NCI-H2107 treated with DMSO at 0.1 percent for 48 hours (cell line): ENCODE measurements around the gene HSPG2.

Experiments used
- DNase-seq: peaks from one replicate; lab custom pipeline; 2025; ENCODE audit not compliant: unreplicated experiment; lab: John Stamatoyannopoulos, UW

The HSPG2 gene

DNA sequence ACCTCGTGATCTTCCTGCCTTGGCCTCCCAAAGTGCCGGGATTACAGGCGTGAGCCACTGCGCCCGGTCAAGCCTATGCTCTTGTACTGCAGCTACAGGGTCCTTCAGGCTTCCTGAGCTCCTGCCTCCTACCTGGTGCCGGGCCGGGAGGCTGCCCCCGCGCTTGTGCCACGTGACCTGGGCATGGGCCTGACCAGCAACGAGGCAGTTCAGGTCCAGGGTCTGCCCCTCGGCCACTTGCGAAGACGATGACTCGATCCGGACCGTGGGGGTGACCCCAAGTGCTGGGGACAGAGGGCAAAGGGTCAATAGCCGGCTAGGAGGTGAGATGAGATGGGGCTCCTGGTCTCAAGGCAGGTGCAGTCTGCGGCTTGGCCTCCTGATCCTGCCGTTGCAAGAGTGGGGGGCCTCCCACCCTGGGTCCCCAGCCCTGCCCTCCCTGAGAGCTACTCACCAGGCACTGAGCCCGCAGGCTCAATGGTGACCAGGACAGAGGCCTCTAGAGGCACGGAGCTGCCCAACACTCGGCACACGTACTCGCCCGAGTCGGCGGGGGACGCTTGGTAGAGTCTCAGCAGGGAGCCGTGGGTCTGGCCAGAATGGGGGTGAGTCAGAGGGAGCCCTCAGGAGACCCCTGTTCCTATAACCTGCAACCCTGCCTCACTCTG, 87.1 kb downstream of the HSPG2 start:
- no peak for DNase-seq

DNA sequence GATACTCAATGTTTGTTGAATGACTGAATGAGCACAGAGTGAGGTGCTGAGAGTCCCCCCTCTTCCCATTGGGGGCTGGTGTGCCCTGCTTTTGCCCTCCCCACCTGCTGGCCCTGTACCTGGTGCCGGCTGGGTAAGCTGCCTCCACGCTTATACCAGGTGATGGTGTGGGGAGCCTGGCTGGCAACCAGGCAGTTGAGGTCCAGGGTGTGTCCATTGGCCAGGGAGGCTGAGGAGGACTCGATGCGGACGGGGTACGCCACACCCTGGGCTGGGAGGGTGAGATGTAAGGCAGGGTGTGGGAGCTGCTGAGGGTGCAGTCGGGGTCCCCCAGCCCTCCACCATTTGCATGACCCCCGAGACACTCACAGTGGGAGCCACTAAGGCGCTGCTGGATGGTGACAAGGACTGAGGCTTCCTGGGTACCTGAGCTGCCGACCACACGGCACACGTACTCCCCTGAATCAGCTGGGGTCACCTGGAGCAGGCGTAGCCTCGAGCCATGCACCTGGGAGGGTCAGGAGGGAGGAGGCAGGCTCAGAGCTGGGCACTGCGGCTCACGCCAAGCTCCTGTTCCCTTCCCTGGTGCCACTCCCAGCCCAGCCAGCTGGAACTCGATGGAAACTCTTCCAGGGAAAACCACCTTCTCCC, 88.5 kb downstream of the HSPG2 start:
- DNase-seq = no peak

DNA sequence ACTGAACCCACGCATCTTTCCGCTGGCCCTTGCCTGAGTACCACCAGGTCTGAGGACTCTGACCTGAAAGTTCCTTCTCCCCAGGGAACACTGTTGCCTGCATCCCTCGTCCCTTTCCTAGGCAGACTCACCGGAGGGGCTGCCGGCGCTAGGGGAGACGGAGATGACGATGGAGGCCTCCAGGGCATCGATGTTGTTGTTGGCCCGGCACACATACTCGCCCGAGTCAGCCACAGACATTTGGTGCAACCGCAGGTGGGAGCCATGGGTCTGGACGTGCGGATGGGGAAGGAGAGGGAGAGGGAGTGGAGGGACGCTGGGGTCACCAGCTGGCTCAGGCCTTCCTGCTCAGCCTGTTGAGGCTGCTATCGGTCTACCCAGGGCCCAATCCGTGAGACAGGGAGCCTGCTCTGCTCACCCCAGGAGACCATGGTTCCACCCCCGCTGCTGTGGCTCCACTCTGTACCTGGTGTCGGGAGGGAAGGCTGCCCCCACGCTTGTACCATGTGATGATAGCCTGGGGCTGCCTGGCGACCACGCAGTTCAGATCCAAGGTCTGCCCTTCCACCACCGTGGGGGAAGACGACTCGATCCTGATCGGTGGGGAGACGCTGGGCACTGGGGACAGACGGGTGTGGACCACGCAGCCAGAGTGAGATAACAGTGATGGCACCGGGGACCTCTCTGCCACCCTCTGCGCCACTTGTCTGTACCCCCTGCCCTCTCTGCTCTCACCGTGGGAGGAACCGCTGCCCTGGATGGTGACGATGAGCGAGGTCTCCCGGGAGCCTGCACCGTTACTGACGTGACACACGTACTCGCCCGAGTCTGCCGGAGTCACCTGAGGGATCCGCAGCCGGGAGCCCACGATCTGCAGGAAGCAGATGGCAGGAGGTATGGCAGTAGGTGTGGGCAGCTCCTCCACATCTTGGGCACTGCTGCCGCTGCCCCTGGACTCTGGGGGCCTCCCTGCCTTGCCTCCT, 89.6 kb downstream of the HSPG2 start:
- no peak for DNase-seq

DNA sequence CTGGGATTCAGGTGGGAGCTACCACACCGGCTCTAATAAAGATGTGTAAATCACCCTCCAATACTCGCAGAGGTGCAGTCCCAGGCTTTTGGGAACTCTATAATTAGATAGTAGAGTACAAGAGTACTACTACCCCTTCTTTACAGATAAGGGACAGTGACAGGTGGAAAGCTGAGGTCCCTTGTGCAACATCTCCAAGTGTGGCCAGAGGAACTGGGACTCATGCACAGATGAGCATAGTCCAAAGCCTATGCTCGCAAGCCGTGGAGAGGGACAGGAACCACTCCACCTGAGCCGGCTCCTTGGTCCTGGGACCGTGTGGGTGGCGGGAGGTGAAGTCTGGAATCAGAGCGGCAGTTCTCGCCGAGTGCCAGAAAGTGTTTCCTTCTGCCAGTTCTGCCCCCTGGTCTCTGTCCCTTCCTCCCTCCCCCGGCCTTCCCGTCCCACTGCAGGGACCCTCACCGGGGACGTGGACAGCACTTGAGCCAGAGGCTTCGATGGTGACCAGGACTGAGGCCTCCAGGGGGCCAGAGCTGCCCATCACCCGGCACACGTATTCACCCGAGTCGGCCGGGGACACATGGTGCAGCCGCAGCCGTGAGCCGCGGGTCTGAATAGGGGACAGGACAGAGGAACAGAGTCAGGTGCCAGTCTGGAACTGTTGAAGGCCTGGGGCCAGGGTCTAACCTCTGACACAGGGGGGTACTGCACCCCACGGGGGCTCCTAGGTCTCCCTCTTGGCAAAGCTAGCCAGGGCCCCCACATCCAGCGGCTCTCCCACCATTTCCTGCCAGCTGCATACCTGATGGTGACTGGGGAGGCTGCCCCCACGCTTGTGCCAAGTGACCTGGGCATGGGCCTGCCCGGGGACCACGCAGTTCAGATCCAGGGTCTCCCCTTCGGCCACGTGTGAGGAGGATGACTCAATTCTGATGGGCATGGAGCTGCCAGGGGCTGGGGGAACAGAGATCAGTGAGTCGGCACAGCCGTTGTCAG, 91.2 kb downstream of the HSPG2 start:
- DNase-seq = no peak

DNA sequence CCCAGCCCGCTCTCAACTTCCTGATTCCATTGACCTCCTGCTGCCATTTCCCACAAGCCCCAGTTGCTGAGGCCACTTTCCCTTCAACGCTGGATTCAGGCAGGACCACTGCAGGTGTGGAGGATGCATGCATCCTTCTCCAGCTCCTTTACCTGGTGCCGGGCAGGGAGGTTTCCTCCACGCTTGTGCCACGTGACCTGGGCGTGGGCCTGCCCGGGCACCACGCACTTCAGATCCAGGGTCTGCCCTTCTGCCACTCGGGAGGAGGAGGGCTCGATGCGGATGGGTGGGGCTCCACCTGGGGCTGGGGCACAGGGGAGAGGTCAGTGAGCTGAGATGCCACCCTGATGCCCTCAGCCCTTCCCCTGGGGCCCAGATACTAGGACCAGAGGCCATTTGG, 93.1 kb downstream of the HSPG2 start:
- DNase-seq = no peak

DNA sequence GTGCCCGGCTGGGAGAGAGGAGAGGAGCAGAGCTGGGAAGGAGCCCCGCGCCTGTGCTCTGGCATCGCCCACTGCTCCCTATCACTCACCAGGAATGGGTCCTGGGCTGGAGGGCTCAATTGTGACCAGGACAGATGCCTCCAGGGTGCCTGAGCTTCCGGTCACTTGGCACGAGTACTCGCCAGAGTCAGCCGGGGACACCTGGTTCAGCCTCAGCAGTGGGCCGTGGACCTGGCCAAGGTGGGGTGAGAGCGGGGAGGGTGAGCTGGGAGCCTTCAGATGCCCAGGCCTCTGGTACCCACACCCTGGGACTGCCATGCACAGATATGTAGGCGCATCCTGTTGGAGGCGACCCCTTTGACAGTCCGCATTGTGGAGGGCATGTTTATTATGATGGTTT, 93.9 kb downstream of the HSPG2 start:
- no peak for DNase-seq

DNA sequence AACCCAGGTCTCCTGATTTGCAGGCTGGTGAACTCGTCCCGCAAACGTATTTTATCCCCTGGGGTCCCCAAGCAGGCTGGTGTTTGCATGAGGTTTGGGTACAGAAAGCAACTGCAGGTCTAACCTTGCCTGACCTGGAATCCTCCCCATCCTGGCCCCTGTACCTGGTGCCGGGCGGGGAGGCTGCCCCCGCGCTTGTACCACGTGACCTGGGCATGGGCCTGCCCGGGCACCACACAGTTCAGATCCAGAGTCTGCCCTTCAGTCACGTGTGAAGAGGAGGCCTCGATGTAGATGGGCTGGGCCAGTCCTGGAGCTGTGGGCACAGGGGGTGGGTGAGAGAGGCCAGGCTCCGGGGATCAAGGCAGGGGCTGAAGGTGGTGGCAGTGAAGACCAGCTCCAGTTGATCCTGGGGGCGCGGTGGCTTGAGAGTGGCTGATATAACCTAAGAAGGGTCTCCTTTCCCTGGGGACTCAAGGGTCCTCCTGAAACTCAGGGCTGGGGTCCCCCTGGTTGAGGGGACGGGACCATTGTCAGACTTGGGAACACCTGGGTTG, 94.4 kb downstream of the HSPG2 start:
- no peak for DNase-seq

DNA sequence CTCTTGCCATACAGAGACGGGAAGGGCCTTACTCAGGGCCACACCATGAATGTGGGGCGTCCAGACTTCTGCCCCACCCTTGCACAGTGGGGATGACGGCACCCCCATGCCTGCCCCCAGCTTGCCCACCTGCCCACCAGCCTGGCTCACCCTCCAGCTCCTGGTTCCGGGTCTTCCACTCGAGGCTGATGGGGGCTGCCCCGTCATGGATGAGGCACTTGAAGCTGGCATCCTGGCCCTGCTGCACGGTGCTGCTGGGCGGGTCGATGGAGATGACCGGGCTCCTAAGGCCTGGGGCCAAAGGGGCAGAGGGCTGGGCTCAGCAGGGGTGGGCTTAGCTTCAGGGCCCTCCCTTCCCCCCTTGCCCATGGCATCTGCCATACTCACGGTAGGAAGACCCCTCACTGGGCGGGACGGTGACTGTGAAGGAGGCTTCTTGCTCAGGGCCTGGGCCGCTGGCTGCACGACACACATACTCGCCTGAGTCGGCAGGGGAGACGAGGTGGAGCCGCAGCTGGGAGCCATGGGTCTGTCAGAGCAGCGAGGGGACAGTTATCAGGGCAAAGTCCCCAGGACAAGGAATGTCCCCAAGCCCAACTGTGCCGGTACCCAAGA, 95.2 kb downstream of the HSPG2 start:
- no peak for DNase-seq

DNA sequence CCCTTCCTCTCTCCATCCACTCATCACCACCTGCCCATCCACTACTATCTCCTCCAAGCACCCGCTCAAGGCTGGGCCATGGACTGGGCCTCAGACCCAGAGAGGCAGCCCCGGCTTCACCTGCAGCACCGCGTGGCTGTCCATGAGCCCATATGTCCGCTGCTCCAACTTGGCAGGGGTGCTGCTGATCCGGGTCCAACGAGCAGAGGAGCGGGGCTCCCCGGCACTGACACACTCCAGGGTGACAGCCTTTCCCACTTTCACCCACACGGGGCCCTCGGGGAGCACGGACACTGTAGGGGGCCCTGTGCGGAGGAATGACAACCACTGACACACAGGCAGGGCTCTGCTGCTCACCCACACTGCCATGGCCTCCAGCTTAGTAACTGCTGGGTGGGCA, 96.1 kb downstream of the HSPG2 start:
- DNase-seq = no peak

DNA sequence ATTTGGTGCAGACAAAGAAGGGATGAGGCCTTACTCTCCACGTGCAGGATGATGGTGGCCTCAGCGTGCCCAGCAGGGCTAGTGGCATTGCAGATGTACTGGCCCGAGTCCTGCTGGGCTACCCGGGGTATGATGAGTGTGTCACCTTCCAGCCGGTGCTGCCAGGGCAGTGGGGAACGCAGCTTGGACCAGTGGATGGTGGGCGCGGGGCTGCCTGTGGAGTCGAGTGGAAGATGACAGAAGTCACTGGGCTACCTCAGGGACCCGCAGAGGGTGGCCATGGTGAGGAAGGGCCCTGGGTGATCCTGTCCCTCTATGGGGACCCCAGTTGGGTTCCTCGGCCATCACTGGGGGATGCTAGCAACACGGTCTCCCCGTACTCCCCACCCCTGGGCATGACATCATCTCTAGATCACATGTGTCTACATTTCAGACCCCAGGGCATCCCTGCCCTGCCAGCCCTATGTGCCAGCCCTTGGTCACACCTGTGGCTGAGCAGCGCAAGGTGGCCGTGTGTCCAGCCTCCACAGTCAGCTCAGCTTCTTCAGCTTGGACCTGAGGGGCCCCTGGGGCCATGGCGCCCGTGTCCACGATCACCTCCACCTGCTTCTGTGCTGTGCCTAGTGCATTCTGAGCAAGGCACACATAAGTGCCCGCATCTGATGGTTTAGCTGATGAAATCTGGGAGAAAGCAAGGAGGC, 97.6 kb downstream of the HSPG2 start:
- no peak for DNase-seq

DNA sequence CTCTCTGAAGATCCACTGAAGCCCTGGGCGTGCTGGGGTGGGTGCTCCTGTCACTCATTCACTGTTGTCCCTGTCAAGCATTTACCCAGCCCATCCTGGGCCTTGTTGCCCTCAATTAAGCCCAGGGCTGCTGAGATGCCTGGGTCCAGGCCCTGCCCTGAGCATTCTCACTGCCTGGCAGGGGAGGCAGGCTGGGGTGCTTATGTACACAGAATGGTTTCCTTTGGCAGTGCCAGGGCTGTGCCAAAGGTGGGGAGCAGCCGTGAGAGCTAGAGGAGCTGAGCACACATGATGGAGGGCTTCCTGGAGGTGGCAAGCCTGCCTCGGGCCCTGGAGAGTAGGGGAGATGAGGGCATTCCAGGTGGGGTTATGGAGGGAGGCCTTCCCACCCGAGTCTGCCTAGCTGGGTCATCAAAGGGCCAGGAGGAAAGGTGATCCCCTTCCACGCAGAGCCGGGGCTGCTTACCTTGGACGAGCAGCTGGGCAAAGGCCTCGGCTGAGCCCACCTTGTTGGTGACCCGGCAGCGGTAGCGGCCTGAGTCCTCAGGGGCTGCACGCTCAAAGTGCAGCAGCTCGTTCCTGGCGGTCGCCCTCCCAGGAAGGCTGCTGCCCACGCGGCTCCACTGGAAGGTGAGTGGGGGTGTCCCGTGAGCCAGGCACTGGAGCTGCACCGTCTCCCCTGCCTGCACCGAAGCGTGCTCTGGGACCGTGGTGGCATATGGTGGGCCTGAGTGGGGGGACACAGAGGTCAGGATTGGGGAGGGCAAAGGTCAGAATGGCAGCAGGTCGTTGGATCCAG, 98.6 kb downstream of the HSPG2 start:
- DNase-seq = no peak

DNA sequence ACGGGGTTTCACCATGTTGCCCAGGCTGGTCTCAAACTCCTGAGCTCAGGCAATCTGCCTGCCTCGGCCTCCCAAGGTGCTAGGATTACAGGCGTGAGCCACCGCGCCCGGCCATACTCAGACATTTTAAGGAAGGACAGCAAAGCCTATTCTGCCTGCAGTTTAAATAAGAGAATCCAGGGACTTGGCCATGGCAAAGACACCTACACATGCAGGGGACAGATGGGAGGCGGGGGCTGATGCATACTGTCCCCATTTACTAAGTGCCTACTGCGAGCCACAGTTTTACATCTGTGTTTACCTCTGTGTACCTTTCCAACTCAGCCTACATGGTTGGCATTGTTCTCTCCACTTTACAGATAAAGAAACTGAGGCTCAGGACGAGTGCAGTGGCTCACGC, 99.6 kb downstream of the HSPG2 start:
- no peak for DNase-seq

DNA sequence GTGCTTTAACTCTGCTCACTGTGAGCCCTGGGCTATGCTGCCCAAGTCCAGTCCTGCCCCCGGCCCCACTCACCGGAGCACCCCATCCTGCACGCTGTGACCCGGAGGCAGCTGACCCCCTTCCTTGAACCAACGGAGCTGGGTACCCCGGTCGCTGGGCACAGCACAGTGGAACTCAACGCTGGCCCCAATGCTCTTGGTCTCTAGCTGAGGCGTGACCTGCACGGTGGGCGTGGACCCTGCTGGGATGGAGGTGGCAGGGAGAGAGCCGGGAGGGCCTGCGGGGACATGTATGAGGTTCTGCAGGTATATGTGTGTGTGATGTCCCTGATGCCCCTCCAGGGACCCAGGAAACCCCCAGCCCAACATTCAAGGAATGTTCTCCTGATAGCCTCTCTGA, 100.4 kb downstream of the HSPG2 start:
- no peak for DNase-seq

DNA sequence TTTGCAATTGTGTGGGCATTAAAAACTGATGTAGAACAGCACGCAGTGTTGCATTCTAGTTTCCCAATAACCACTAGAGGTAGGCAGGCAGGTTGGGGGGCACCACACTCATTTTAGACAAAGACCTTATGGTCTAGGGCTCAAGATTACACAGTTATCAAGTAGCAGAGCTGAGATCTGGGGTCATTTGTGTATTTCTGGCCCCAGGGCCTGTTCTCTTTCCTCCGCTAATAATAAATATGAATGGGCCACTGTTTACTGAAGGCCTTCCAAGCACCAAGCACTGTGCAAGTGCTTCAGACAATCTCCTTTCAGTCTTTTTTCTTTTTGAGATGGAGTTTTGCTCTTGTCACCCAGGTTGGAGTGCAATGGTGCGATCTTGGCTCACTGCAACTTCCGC, 101.1 kb downstream of the HSPG2 start:
- no peak for DNase-seq

DNA sequence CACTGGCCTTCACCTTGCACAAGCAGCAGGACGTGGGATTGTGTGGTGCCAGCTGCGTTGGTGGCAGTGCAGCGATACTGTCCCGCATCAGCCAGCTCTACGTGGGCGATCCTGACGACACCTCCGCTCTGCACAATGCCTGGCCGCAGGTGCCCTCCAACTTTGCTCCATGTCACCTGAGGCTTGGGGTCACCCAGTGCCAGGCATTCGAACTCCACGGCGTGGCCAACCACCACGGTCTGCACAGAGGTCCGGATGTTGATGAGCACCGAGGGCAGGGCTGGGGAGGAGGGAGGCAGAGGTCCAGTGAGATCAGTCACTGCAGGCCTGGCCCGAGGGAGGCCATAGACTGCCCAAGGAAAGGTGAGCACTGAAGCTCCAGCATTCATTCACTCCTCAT, 102.4 kb downstream of the HSPG2 start:
- no peak for DNase-seq

DNA sequence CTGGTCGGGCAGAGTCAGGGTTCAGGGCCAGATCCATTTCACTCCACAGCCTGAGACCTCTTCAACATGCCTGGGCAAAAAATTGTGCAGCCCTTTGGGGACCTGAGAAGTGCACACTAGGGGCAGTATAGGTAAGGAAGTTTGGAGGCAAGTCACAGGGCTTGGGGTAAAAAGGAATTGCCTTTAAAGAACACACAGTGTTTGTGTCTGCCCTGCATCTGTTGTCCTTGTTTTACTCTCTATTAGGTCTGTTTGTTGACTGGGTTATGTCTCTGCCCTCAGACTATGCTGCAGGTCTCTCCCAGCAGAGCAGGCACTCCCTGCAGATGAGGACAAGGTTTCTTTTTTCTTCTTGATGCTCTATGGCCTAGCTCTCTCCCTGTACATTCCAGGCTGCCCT, 103.0 kb downstream of the HSPG2 start:
- DNase-seq = no peak

DNA sequence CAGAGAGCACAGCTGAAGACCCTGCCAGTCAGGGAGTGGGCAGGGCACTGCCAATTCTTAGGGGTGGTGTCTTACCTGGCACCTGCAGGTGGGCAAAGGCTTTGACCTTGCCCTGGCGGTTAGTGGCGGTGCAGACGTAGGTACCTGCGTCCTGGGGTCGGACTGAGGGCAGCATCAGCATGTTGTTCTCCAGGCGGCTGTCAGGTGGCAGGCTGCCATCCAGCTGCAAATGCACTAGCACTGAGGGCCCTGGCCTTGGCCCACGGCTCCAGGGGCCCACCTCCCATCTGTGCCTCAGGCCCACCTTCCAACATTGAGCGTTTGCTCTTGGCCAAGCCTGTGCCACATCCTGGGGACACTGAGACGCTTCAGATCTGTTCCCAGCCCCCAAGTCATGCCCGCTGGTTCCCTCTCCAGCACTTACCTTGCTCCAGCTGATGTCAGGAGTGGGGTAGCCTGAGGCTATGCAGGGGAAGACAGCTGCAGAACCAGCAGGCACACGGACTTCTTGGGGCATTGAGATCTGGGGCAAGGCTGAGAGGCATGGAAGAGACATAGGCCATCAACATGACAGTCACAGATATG, 103.6 kb downstream of the HSPG2 start:
- DNase-seq = no peak

DNA sequence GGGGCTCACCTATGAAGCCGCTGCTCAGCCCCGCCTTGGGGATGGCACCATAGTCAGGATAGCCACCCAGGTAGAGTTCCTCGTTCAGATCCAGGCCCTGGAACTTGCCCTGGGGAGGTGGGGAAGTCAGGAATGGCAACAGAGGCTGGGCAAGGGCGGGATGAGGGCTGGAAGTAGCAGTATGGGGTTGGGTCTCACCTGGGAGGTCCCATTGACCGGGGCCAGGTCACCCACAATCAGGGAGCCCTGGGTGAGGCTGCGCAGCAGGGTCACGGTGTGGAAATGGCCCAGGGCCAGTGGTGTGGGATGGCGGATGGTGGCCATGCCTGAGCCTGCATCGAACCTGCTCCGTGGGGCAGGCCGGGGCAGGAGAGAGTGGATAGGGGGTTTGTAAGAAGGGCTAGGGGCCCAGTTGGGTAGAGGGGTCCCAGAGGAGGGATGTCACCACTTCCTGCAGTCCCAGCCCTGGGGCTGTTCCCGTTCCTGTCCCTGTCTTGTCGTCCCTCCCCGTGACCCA, 105.6 kb downstream of the HSPG2 start:
- DNase-seq = no peak
